Measurements from ENCODE around the gene TCF12.

Gene TCF12

DNA sequence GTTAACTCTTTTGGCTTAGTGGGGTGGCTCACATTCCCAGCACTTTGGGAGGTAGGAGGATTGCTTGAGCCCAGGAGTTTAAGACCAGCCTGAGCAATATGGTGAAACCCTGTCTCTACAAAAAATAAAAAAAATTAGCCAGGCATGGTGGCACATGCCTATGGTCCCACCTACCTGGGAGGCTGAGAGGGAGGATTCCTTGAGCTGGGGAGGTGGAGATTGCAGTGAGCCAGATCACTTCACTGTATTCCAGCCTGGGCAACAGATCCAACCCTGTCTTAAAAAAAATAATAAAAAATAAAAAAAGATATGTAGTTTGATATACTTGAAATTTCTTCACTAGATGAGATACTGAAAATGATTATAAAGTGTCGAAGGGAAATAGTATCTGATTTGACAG lies 178.8 kb downstream of the TCF12 start:
- TF ChIP-seq CREB1 (IDR thresholded peaks at IDR 0.05; ENCODE audit: low read depth) = no peak
- TF ChIP-seq, protein P1, sequence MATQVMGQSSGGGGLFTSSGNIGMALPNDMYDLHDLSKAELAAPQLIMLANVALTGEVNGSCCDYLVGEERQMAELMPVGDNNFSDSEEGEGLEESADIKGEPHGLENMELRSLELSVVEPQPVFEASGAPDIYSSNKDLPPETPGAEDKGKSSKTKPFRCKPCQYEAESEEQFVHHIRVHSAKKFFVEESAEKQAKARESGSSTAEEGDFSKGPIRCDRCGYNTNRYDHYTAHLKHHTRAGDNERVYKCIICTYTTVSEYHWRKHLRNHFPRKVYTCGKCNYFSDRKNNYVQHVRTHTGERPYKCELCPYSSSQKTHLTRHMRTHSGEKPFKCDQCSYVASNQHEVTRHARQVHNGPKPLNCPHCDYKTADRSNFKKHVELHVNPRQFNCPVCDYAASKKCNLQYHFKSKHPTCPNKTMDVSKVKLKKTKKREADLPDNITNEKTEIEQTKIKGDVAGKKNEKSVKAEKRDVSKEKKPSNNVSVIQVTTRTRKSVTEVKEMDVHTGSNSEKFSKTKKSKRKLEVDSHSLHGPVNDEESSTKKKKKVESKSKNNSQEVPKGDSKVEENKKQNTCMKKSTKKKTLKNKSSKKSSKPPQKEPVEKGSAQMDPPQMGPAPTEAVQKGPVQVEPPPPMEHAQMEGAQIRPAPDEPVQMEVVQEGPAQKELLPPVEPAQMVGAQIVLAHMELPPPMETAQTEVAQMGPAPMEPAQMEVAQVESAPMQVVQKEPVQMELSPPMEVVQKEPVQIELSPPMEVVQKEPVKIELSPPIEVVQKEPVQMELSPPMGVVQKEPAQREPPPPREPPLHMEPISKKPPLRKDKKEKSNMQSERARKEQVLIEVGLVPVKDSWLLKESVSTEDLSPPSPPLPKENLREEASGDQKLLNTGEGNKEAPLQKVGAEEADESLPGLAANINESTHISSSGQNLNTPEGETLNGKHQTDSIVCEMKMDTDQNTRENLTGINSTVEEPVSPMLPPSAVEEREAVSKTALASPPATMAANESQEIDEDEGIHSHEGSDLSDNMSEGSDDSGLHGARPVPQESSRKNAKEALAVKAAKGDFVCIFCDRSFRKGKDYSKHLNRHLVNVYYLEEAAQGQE (IDR thresholded peaks at IDR 0.05; ENCODE audit: low read depth) = no peak
- TF ChIP-seq ZBTB7A (IDR thresholded peaks at IDR 0.05; ENCODE audit: low read depth) = no peak
- TF ChIP-seq TCF12 (IDR thresholded peaks at IDR 0.05; ENCODE audit: low read depth) = no peak
- TF ChIP-seq EP300 (IDR thresholded peaks at IDR 0.05; ENCODE audit: borderline replicate concordance) = no peak

DNA sequence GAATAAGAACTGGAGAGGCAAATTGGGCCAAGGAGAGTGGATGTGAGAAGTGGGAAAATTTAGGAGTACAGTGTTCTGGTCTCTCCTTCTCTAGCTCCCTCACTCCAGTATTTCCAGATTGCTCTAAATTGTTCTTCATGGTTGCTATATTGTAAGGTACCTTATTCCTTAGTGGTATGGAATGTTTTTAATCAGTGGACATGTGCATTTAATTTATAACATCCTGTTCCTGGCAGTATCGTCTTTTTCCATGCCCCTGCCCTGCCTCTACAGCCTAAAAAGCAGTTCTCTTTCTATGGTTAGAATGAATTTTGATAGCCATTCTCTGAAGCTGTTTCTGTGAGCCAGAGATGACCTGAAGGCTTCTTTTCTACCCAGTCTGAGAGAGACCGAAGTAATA lies 180.5 kb downstream of the TCF12 start:
- TF ChIP-seq TEAD4 (IDR thresholded peaks at IDR 0.05) (no peak), TCF12 (IDR thresholded peaks at IDR 0.05; ENCODE audit: low read depth) (no peak), YY1 (IDR thresholded peaks at IDR 0.05; ENCODE audit: low read depth) (no peak), EGR1 (IDR thresholded peaks at IDR 0.05) (no peak), CEBPB (IDR thresholded peaks at IDR 0.05) (no peak), CREB1 (IDR thresholded peaks at IDR 0.05; ENCODE audit: low read depth) (no peak), EP300 (IDR thresholded peaks at IDR 0.05; ENCODE audit: borderline replicate concordance) (no peak), FOXM1 (IDR thresholded peaks at IDR 0.05; ENCODE audit: borderline replicate concordance, low read depth) (no peak), TAF1 (IDR thresholded peaks at IDR 0.05; ENCODE audit: low read depth) (no peak), ZBTB7A (IDR thresholded peaks at IDR 0.05; ENCODE audit: low read depth) (no peak), RAD21 (IDR thresholded peaks at IDR 0.05; ENCODE audit: low read depth) (no peak), NFIC (IDR thresholded peaks at IDR 0.05) (no peak)
- TF ChIP-seq, protein P2, sequence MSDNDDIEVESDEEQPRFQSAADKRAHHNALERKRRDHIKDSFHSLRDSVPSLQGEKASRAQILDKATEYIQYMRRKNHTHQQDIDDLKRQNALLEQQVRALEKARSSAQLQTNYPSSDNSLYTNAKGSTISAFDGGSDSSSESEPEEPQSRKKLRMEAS (IDR thresholded peaks at IDR 0.05) = no peak
- TF ChIP-seq, protein P1 (IDR thresholded peaks at IDR 0.05; ENCODE audit: low read depth) = no peak
- TF ChIP-seq, protein P3, sequence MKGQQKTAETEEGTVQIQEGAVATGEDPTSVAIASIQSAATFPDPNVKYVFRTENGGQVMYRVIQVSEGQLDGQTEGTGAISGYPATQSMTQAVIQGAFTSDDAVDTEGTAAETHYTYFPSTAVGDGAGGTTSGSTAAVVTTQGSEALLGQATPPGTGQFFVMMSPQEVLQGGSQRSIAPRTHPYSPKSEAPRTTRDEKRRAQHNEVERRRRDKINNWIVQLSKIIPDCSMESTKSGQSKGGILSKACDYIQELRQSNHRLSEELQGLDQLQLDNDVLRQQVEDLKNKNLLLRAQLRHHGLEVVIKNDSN (IDR thresholded peaks at IDR 0.05) = no peak

DNA sequence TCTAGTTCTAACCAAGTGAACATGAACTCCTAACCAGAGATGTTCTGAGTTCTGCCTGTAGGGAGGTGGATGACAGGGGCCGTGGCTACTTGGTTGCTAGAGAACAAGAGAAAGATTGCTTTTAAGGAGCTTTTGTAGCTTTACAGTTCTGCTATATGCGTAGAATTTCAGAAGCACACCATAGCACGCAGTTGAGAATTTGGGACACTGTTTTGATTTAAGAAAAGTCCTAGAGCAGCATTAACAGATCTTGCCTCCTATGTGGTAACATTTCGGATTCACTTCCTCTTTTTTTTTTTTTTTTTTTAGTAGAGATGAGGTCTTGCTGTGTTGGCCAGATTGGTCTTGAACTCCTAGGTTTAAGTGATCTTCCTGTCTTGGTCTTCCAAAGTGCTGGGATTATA lies 181.7 kb downstream of the TCF12 start:
- no peak for TF ChIP-seq CEBPB (IDR thresholded peaks at IDR 0.05)
- TF ChIP-seq TAF1 (IDR thresholded peaks at IDR 0.05; ENCODE audit: low read depth) = no peak
- TF ChIP-seq RAD21 (IDR thresholded peaks at IDR 0.05; ENCODE audit: low read depth) = no peak
- TF ChIP-seq YY1 (IDR thresholded peaks at IDR 0.05; ENCODE audit: low read depth) = no peak
- TF ChIP-seq FOXM1 (IDR thresholded peaks at IDR 0.05; ENCODE audit: borderline replicate concordance, low read depth) = no peak
- no peak for TF ChIP-seq NFIC (IDR thresholded peaks at IDR 0.05)
- no peak for TF ChIP-seq CREB1 (IDR thresholded peaks at IDR 0.05; ENCODE audit: low read depth)
- TF ChIP-seq TCF12 (IDR thresholded peaks at IDR 0.05; ENCODE audit: low read depth) = no peak
- TF ChIP-seq, protein P2 (IDR thresholded peaks at IDR 0.05) = no peak
- TF ChIP-seq, protein P1 (IDR thresholded peaks at IDR 0.05; ENCODE audit: low read depth) = no peak
- TF ChIP-seq EP300 (IDR thresholded peaks at IDR 0.05; ENCODE audit: borderline replicate concordance) = no peak

DNA sequence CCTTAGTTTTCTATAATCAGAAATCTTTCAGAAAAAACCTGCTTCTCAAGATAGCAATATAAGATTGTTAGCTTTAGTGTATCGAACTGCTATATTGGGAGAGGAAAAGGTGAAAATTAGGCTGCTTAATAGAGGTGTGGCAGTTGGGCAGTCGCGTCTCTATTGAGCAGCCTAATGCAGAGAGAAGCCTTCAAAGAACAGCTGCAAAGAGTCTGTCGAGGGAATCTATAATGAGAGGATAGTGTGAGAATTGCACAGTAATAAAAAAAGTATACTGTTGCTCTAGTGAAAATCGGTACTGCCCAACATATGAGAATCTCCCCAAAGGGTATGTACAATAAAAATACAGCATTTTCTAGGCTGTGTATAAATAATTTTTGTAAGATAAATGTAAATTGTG lies 184.4 kb downstream of the TCF12 start:
- TF ChIP-seq EGR1 (IDR thresholded peaks at IDR 0.05) (no peak), RAD21 (IDR thresholded peaks at IDR 0.05; ENCODE audit: low read depth) (no peak), CEBPB (IDR thresholded peaks at IDR 0.05) (no peak), TCF12 (IDR thresholded peaks at IDR 0.05; ENCODE audit: low read depth) (no peak), ZBTB7A (IDR thresholded peaks at IDR 0.05; ENCODE audit: low read depth) (no peak), YY1 (IDR thresholded peaks at IDR 0.05; ENCODE audit: low read depth) (no peak), FOXM1 (IDR thresholded peaks at IDR 0.05; ENCODE audit: borderline replicate concordance, low read depth) (no peak), NFIC (IDR thresholded peaks at IDR 0.05) (no peak), EP300 (IDR thresholded peaks at IDR 0.05; ENCODE audit: borderline replicate concordance) (no peak), TEAD4 (IDR thresholded peaks at IDR 0.05) (no peak)
- TF ChIP-seq, protein P2 (IDR thresholded peaks at IDR 0.05) = no peak
- TF ChIP-seq, protein P1 (IDR thresholded peaks at IDR 0.05; ENCODE audit: low read depth) = no peak
